Endodermal cell (in vitro differentiated cells): ENCODE measurements around the gene KIAA0930. TPM values are rescaled to one million over a fixed set of nuclear protein-coding genes. Genes with fewer than 3 reads are reported as not detected.

Experiments used
- DNase-seq: peaks from one replicate; pipeline ENCODE4 v3.0.0-alpha.2; 2017
- H3K27ac ChIP-seq: 2 replicates; pipeline ENCODE4 v1.5.1; 2013; ENCODE audit warnings: mild to moderate bottlenecking, low read depth, low read length, moderate library complexity
- H3K27me3 ChIP-seq: 2 replicates; pipeline ENCODE4 v1.6.1; 2013; ENCODE audit warnings: mild to moderate bottlenecking, low read length, moderate library complexity; ENCODE audit not compliant: insufficient read depth, control insufficient read depth, poor library complexity, severe bottlenecking
- H3K36me3 ChIP-seq: 2 replicates; pipeline ENCODE4 v1.7.0; 2013; ENCODE audit warnings: mild to moderate bottlenecking, low read length, moderate library complexity; ENCODE audit not compliant: control insufficient read depth, insufficient read depth
- H3K4me1 ChIP-seq: one replicate; pipeline ENCODE4 v1.7.0; 2013; ENCODE audit warnings: low read length; ENCODE audit not compliant: control insufficient read depth, insufficient read depth
- H3K4me3 ChIP-seq: 2 replicates; pipeline ENCODE4 v1.5.1; 2013; ENCODE audit warnings: mild to moderate bottlenecking, low read length, moderate library complexity
- H3K9ac ChIP-seq: 2 replicates; pipeline ENCODE4 v1.6.1; 2013; ENCODE audit warnings: mild to moderate bottlenecking, low read length, moderate library complexity; ENCODE audit not compliant: poor library complexity, severe bottlenecking; ENCODE audit errors: extremely low read depth
- H3K9me3 ChIP-seq: 2 replicates; pipeline ENCODE4 v1.6.1; 2013; ENCODE audit warnings: mild to moderate bottlenecking, low read length, moderate library complexity; ENCODE audit not compliant: control insufficient read depth
- H3K27ac Mint-ChIP-seq: 2 replicates; pipeline ENCODE4 v1.8.0; 2020; ENCODE audit warnings: mixed read lengths
- H3K27me3 Mint-ChIP-seq: 2 replicates; pipeline ENCODE4 v1.8.0; 2021; ENCODE audit warnings: mild to moderate bottlenecking, mixed read lengths; ENCODE audit not compliant: insufficient read depth
- H3K36me3 Mint-ChIP-seq: 2 replicates; pipeline ENCODE4 v1.8.0; 2020; ENCODE audit warnings: low read depth, mixed read lengths
- H3K4me1 Mint-ChIP-seq: 2 replicates; pipeline ENCODE4 v1.8.0; 2020; ENCODE audit warnings: mixed read lengths
- H3K4me3 Mint-ChIP-seq: 2 replicates; pipeline ENCODE4 v1.8.0; 2020; ENCODE audit warnings: mild to moderate bottlenecking, moderate library complexity, mixed read lengths
- H3K9me3 Mint-ChIP-seq: 2 replicates; pipeline ENCODE4 v1.8.0; 2020; ENCODE audit warnings: mild to moderate bottlenecking, mixed read lengths
- CTCF ChIP-seq: fragments of 200-600 bp; sonication (generic); conservative IDR thresholded peaks from 2 replicates; pipeline ENCODE4 v1.5.0; 2021; ENCODE audit warnings: antibody characterized with exemption, mild to moderate bottlenecking
- WGBS, 2 experiments: methylation state at CpG; one replicate each; pipeline versions ENCODE4 v1.1.5 to v1.1.7; 2013; ENCODE audit warnings: missing lambda C conversion rate in 2 of 2, mixed read lengths in 1 of 2; ENCODE audit not compliant: insufficient coverage in 1 of 2, insufficient read length in 1 of 2; 5-methylcytosine and 5-hydroxymethylcytosine counted together
- total RNA-seq, 2 donors: library from RNA; stranded (reverse); fragmentation: NEBNext Ultra II Directional in 1 of 2; extraction: Animal tissue kit (Norgen Biotek cat#: 25700) in 1 of 2; gene quantifications; 2 replicates in 1 of 2; 3 replicates in 1 of 2; pipeline ENCODE4 v1.2.1, GENCODE V29; 2021

The KIAA0930 gene
- total RNA-seq, 2 donors from 2014 or later, result 36.2 to 47.8 TPM

GRCh38 chr22:45183974-45184373 lies 56.7 kb downstream of the KIAA0930 start:
- peak; percentile 35 for DNase-seq
- peaks cover 75% of the 10 kb centered on the region for H3K36me3 Mint-ChIP-seq

GRCh38 chr22:45181766-45182165 lies 58.9 kb downstream of the KIAA0930 start:
- Mint-ChIP-seq H3K36me3 (peaks cover 91% of the 10 kb centered on the region), H3K27ac (peak overlapping the region; percentile 80), H3K27me3 (no peaks in the 10 kb centered on the region)

More at GRCh38 chr22:45183974-45184373, 56.7 kb downstream of the KIAA0930 start:
- Histone ChIP-seq H3K27ac (no peak overlapping the region), H3K9me3 (peaks cover 9% of the 10 kb centered on the region), H3K4me1 (no peaks in the 10 kb centered on the region), H3K36me3 (peaks cover 77% of the 10 kb centered on the region), H3K9ac (no peak overlapping the region), H3K4me3 (no peak overlapping the region), H3K27me3 (no peaks in the 10 kb centered on the region)
- WGBS, 2 experiments, result 93 to 97% methylated on average over 5 to 13 of the region's 13 CpGs
- H3K27ac Mint-ChIP-seq, result peak overlapping the region; percentile 58
- TF ChIP-seq CTCF, result no peak
- H3K4me3 Mint-ChIP-seq, result no peak overlapping the region
- no peaks in the 10 kb centered on the region for H3K9me3 Mint-ChIP-seq
- peaks cover 3% of the 10 kb centered on the region for H3K4me1 Mint-ChIP-seq
- H3K27me3 Mint-ChIP-seq, result no peaks in the 10 kb centered on the region

GRCh38 chr22:45181240-45181639 lies 59.5 kb downstream of the KIAA0930 start:
- H3K36me3 Mint-ChIP-seq, result peaks cover 94% of the 10 kb centered on the region

More at GRCh38 chr22:45181766-45182165, 58.9 kb downstream of the KIAA0930 start:
- 97 to 100% methylated on average over 1 to 2 of the region's 2 CpGs for WGBS, 2 experiments
- Histone ChIP-seq H3K4me1 (no peaks in the 10 kb centered on the region), H3K9ac (no peak overlapping the region), H3K27me3 (no peaks in the 10 kb centered on the region), H3K36me3 (peaks cover 85% of the 10 kb centered on the region), H3K9me3 (peaks cover 9% of the 10 kb centered on the region), H3K27ac (no peak overlapping the region), H3K4me3 (no peak overlapping the region)
- H3K4me3 Mint-ChIP-seq, result no peak overlapping the region
- no peaks in the 10 kb centered on the region for H3K9me3 Mint-ChIP-seq
- no peak for DNase-seq
- H3K4me1 Mint-ChIP-seq, result peaks cover 3% of the 10 kb centered on the region
- TF ChIP-seq CTCF, result no peak

More at GRCh38 chr22:45181240-45181639, 59.5 kb downstream of the KIAA0930 start:
- DNase-seq, result peak; percentile 28
- Histone ChIP-seq H3K9me3 (peaks cover 9% of the 10 kb centered on the region), H3K4me3 (no peak overlapping the region), H3K36me3 (peaks cover 88% of the 10 kb centered on the region), H3K4me1 (peaks cover 1% of the 10 kb centered on the region), H3K27me3 (no peaks in the 10 kb centered on the region), H3K27ac (no peak overlapping the region), H3K9ac (no peak overlapping the region)
- no peaks in the 10 kb centered on the region for H3K27me3 Mint-ChIP-seq
- WGBS, 2 experiments, result 91 to 93% methylated on average over 4 of the region's 4 CpGs
- no peaks in the 10 kb centered on the region for H3K9me3 Mint-ChIP-seq
- peak overlapping the region; percentile 80 for H3K27ac Mint-ChIP-seq
- peaks cover 3% of the 10 kb centered on the region for H3K4me1 Mint-ChIP-seq
- no peak for TF ChIP-seq CTCF
- H3K4me3 Mint-ChIP-seq, result no peak overlapping the region
